Fibroblast of peridontal ligament (primary cell): ENCODE results near the gene KRT75.

ENCODE experiments used
- DNase-seq: peaks from one replicate; pipeline ENCODE4 v3.0.0-alpha.2; 2010; ENCODE audit errors: extremely low read depth

KRT75 gene

GRCh38 chr12:52392465-52393007 is 41.6 kb downstream of the KRT75 start:
- no peak for DNase-seq

GRCh38 chr12:52391618-52392002 is 42.6 kb downstream of the KRT75 start:
- DNase-seq, result no peak

GRCh38 chr12:52390739-52391617 is 43.2 kb downstream of the KRT75 start:
- no peak for DNase-seq

GRCh38 chr12:52389313-52390207 is 44.6 kb downstream of the KRT75 start:
- DNase-seq, result no peak

- DNase-seq, result no peak
These were observed 46.3 kb downstream of the KRT75 start for GRCh38 chr12:52387859-52388258.

- DNase-seq, result no peak
These were observed 48.9 kb downstream of the KRT75 start, which contains the start of gene KRT84 for GRCh38 chr12:52385226-52385702. KRT84 (minus strand) TSS chr12:52385652; CDS start chr12:52385585, 67 bp downstream.

GRCh38 chr12:52383331-52383730 is 50.8 kb downstream of the KRT75 start:
- DNase-seq, result no peak

GRCh38 chr12:52382854-52383253 is 51.3 kb downstream of the KRT75 start:
- no peak for DNase-seq

GRCh38 chr12:52381206-52381605 is 53.0 kb downstream of the KRT75 start:
- DNase-seq, result no peak

- no peak for DNase-seq
These were observed 53.9 kb downstream of the KRT75 start for GRCh38 chr12:52380271-52380694.

GRCh38 chr12:52379536-52379935 is 54.6 kb downstream of the KRT75 start:
- no peak for DNase-seq

GRCh38 chr12:52378091-52378490 is 56.1 kb downstream of the KRT75 start:
- DNase-seq, result no peak

- no peak for DNase-seq
These were observed 56.9 kb downstream of the KRT75 start for GRCh38 chr12:52377266-52377665.
